CD4-positive, alpha-beta T cell (primary cell): ENCODE data around the gene LOC128125822.
"Not testable (repeated sequence)": the region's sequence is repeated elsewhere in the genome, so short reads cannot be mapped to it uniquely, and the experiment has no call there.

ENCODE experiments used
- ATAC-seq: fragments of 200-7000 bp; cut with Tn5 transposase; one replicate; pipeline ENCODE4 v1.10.0; 2022; ENCODE audit warnings: mild to moderate bottlenecking; ENCODE audit not compliant: poor library complexity
- CTCF ChIA-PET: fragments of 350-600 bp; sonication (Branson Sonifier 250); formaldehyde crosslinking; loops from one replicate; lab custom pipeline; 2021; ENCODE audit warnings: antibody characterized with exemption, inconsistent platforms; lab: Charles Lee
- POLR2A ChIA-PET: fragments of 350-600 bp; sonication (Branson Sonifier 250); formaldehyde crosslinking; loops from one replicate; lab custom pipeline; 2021; ENCODE audit warnings: antibody characterized with exemption, inconsistent platforms; lab: Charles Lee
- DNase-seq, 14 experiments: peaks; one replicate each; pipeline ENCODE4 v3.0.0-alpha.2; 2013 to 2020; ENCODE audit warnings: mixed read lengths in 2 of 14
- H3K27ac ChIP-seq, 2 donors: one replicate each; pipeline versions ENCODE4 v1.5.1 to v1.7.0; 2013; ENCODE audit warnings: low read length in 2 of 2, low read depth in 1 of 2, mild to moderate bottlenecking in 1 of 2
- H3K27me3 ChIP-seq, 2 experiments: 1 replicate in 1 of 2; 2 replicates in 1 of 2; pipeline versions ENCODE4 v1.6.1 to v1.7.0; 2013; ENCODE audit warnings: low read length in 2 of 2, control low read depth in 1 of 2, mild to moderate bottlenecking in 1 of 2, moderate library complexity in 1 of 2; ENCODE audit not compliant: insufficient read depth in 2 of 2, control insufficient read depth in 1 of 2
- H3K36me3 ChIP-seq: one replicate; pipeline ENCODE4 v1.6.1; 2013; ENCODE audit warnings: low read length, control low read depth; ENCODE audit not compliant: insufficient read depth
- H3K4me1 ChIP-seq: one replicate; pipeline ENCODE4 v1.6.1; 2013; ENCODE audit warnings: low read length, control low read depth; ENCODE audit not compliant: insufficient read depth
- H3K4me3 ChIP-seq: one replicate; pipeline ENCODE4 v1.5.1; 2013; ENCODE audit warnings: mild to moderate bottlenecking, low read length, moderate library complexity
- H3K9me3 ChIP-seq, 2 experiments: 1 replicate in 1 of 2; 2 replicates in 1 of 2; pipeline versions ENCODE4 v1.6.1 to v1.7.0; 2013; ENCODE audit warnings: low read length in 2 of 2, mild to moderate bottlenecking in 2 of 2, control low read depth in 1 of 2, moderate library complexity in 1 of 2; ENCODE audit not compliant: control insufficient read depth in 1 of 2, insufficient read depth in 1 of 2
- H3K27ac Mint-ChIP-seq: one replicate; pipeline ENCODE4 v1.8.0; 2020; ENCODE audit warnings: mixed read lengths
- H3K27me3 Mint-ChIP-seq: one replicate; pipeline ENCODE4 v1.8.0; 2021; ENCODE audit warnings: mixed read lengths
- H3K36me3 Mint-ChIP-seq: one replicate; pipeline ENCODE4 v1.8.0; 2021; ENCODE audit warnings: low read depth, mixed read lengths
- H3K4me1 Mint-ChIP-seq: one replicate; pipeline ENCODE4 v1.8.0; 2021; ENCODE audit warnings: low read depth, mixed read lengths
- H3K4me3 Mint-ChIP-seq: one replicate; pipeline ENCODE4 v1.8.0; 2020; ENCODE audit warnings: mild to moderate bottlenecking, mixed read lengths
- H3K9me3 Mint-ChIP-seq: one replicate; pipeline ENCODE4 v1.8.0; 2020; ENCODE audit warnings: mixed read lengths
- CTCF ChIP-seq: fragments of 200-600 bp; IDR thresholded peaks from one replicate; pipeline ENCODE4 v1.8.0; 2022; ENCODE audit warnings: antibody characterized with exemption, mild to moderate bottlenecking
- intact Hi-C, 2 experiments: fragments of 100-400 bp; cut with DNase I in 1 of 2; cut with micrococcal nuclease in 1 of 2; formaldehyde crosslinking; loops; one replicate each; pipeline versions ENCODE4 v1.15.1 to v1.9.0; 2023 to 2025; cut with DNase I, micrococcal nuclease

LOC128125822 gene

GRCh38 chr6:63572044-63572746 lies at the start of gene LOC128125822, which contains the start of gene PTP4A1:
LOC128125822 (plus strand) TSS chr6:63572480.
PTP4A1 (plus strand) TSS chr6:63572480; CDS start chr6:63576881, 4,401 bp downstream.
- no peaks in the 10 kb centered on the region for H3K27me3 ChIP-seq
- Mint-ChIP-seq H3K4me1 (peaks cover 46% of the 10 kb centered on the region), H3K27ac (peak within 1 kb of the TSS; percentile 91), H3K27me3 (no peaks in the 10 kb centered on the region), H3K36me3 (peaks cover 35% of the 10 kb centered on the region), H3K9me3 (no peaks in the 10 kb centered on the region), H3K4me3 (peak within 1 kb of the TSS; percentile 96)
- ChIA-PET POLR2A (interaction anchor here (2.5 kb wide), 1 partner anchor 63 kb away, joined by 19 read pairs; the partner anchor contains the start of gene PHF3), CTCF (no interaction called here)
- peak; percentile 93 to 99 (median 96) for DNase-seq
- no peak for TF ChIP-seq CTCF
- peak within 1 kb of the TSS; percentile 96 to 97 for H3K27ac ChIP-seq
- no peaks in the 10 kb centered on the region for H3K9me3 ChIP-seq
- H3K4me1 ChIP-seq, result peaks cover 18% of the 10 kb centered on the region
- peaks cover 10% of the 10 kb centered on the region for H3K36me3 ChIP-seq
- intact Hi-C loops, result loop anchor here (1.0 kb wide), 1 partner anchor 63 kb away; the partner anchor contains the start of gene PHF3 (in 2 of the 2)
- peak within 1 kb of the TSS; percentile 76 for H3K4me3 ChIP-seq
- ATAC-seq, result peak; percentile 81

GRCh38 chr6:63522911-63523287 lies 49.4 kb upstream of the LOC128125822 start:
- CTCF ChIA-PET, H3K27me3 Mint-ChIP-seq, H3K9me3 Mint-ChIP-seq, H3K4me1 Mint-ChIP-seq, ATAC-seq, H3K27ac Mint-ChIP-seq, H3K9me3 ChIP-seq, H3K4me3 Mint-ChIP-seq, H3K36me3 ChIP-seq, H3K4me1 ChIP-seq, H3K36me3 Mint-ChIP-seq, intact Hi-C loops, DNase-seq, H3K4me3 ChIP-seq, H3K27me3 ChIP-seq, POLR2A ChIA-PET, H3K27ac ChIP-seq: not testable (repeated sequence)

GRCh38 chr6:63523630-63524029 lies 48.6 kb upstream of the LOC128125822 start:
- Mint-ChIP-seq H3K27ac (no peak overlapping the region), H3K36me3 (no peaks in the 10 kb centered on the region), H3K4me1 (no peaks in the 10 kb centered on the region), H3K9me3 (no peaks in the 10 kb centered on the region), H3K4me3 (no peak overlapping the region), H3K27me3 (no peaks in the 10 kb centered on the region)
- TF ChIP-seq CTCF, result no peak
- no peak for DNase-seq
- CTCF ChIA-PET, result no interaction called here
- Histone ChIP-seq H3K4me1 (no peaks in the 10 kb centered on the region), H3K4me3 (no peak overlapping the region), H3K36me3 (no peaks in the 10 kb centered on the region), H3K27me3 (no peaks in the 10 kb centered on the region), H3K9me3 (no peaks in the 10 kb centered on the region), H3K27ac (no peak overlapping the region)
- POLR2A ChIA-PET, result no interaction called here
- intact Hi-C loops, result no loop called here
- no peak for ATAC-seq
